Hepatocyte (in vitro differentiated cells): ENCODE results near the gene NAT16. TPM values are rescaled to one million over a fixed set of nuclear protein-coding genes. Genes with fewer than 3 reads are reported as not detected.

ENCODE experiments used
- DNase-seq: peaks from one replicate; pipeline ENCODE4 v3.0.0-alpha.2; 2016; ENCODE audit warnings: low spot score
- H2AFZ ChIP-seq: fragments of 200-600 bp; sonication (generic); 2 replicates; pipeline ENCODE4 v1.6.0; 2016; ENCODE audit warnings: antibody characterized with exemption, mild to moderate bottlenecking
- H3K27ac ChIP-seq: fragments of 200-600 bp; sonication (generic); 2 replicates; pipeline ENCODE4 v1.5.1; 2016; ENCODE audit warnings: mild to moderate bottlenecking
- H3K27me3 ChIP-seq: fragments of 200-600 bp; sonication (generic); 2 replicates; pipeline ENCODE4 v1.6.1; 2016
- H3K36me3 ChIP-seq: fragments of 200-600 bp; sonication (generic); replicated peaks from 2 replicates; pipeline ENCODE4 v1.5.1; 2016; ENCODE audit warnings: low read depth; ENCODE audit not compliant: insufficient read depth
- H3K4me1 ChIP-seq: fragments of 200-600 bp; sonication (generic); 2 replicates; pipeline ENCODE4 v1.5.1; 2016; ENCODE audit warnings: mild to moderate bottlenecking, moderate library complexity; ENCODE audit not compliant: insufficient read depth
- H3K4me2 ChIP-seq: fragments of 200-600 bp; sonication (generic); 2 replicates; pipeline ENCODE4 v1.6.0; 2016
- H3K4me3 ChIP-seq: fragments of 200-600 bp; sonication (generic); 2 replicates; pipeline ENCODE4 v1.5.1; 2016; ENCODE audit warnings: mild to moderate bottlenecking
- H3K79me2 ChIP-seq: fragments of 200-600 bp; sonication (generic); 2 replicates; pipeline ENCODE4 v1.6.0; 2017; ENCODE audit warnings: mild to moderate bottlenecking
- H3K9me2 ChIP-seq: fragments of 200-600 bp; sonication (generic); replicated peaks from 2 replicates; pipeline ENCODE4 v1.6.0; 2017; ENCODE audit warnings: mild to moderate bottlenecking; ENCODE audit not compliant: insufficient read depth
- H3K9me3 ChIP-seq: fragments of 200-600 bp; sonication (generic); 2 replicates; pipeline ENCODE4 v1.5.1; 2016; ENCODE audit warnings: low read depth, mild to moderate bottlenecking
- H4K20me1 ChIP-seq: fragments of 200-600 bp; sonication (generic); 2 replicates; pipeline ENCODE4 v1.6.0; 2016; ENCODE audit warnings: mild to moderate bottlenecking; ENCODE audit not compliant: insufficient read depth, poor library complexity, severe bottlenecking
- EZH2 ChIP-seq: fragments of 200-600 bp; sonication (generic); IDR thresholded peaks from 2 replicates; pipeline ENCODE4 v1.6.1; 2016; ENCODE audit warnings: antibody characterized with exemption, mild to moderate bottlenecking, borderline replicate concordance
- EZH2phosphoT487 ChIP-seq: fragments of 200-600 bp; sonication (generic); IDR thresholded peaks from one replicate; pipeline ENCODE4 v1.6.1; 2018; ENCODE audit warnings: antibody characterized with exemption, mild to moderate bottlenecking, low read depth, moderate library complexity; ENCODE audit not compliant: unreplicated experiment, severe bottlenecking
- WGBS: methylation state at CpG from one replicate; pipeline ENCODE4 v1.1.6; 2016; ENCODE audit warnings: low lambda C conversion rate; ENCODE audit errors: missing lambda C conversion rate; 5-methylcytosine and 5-hydroxymethylcytosine counted together
- polyA plus RNA-seq: library from polyadenylated mRNA; unstranded; fragments of >200 nt; fragmentation: Nextera tagmentation; extraction: Ambion mirVana; gene quantifications from 2 replicates; pipeline ENCODE4 v1.2.1, GENCODE V29; 2016
- total RNA-seq: library from RNA; depleted of rRNA; stranded (reverse); fragments of >200 nt; gene quantifications from 2 replicates; pipeline ENCODE4 v1.2.3, GENCODE V29; 2014
- TF ChIP-seq, protein P1 (sequence below): fragments of 200-600 bp; sonication (generic); IDR thresholded peaks from 2 replicates; pipeline ENCODE4 v1.5.1; 2016; ENCODE audit warnings: antibody characterized with exemption, mild to moderate bottlenecking; ENCODE audit not compliant: poor library complexity

The NAT16 gene
- total and polyA plus RNA-seq, 2 experiments from 2014 or later = not detected

DNA sequence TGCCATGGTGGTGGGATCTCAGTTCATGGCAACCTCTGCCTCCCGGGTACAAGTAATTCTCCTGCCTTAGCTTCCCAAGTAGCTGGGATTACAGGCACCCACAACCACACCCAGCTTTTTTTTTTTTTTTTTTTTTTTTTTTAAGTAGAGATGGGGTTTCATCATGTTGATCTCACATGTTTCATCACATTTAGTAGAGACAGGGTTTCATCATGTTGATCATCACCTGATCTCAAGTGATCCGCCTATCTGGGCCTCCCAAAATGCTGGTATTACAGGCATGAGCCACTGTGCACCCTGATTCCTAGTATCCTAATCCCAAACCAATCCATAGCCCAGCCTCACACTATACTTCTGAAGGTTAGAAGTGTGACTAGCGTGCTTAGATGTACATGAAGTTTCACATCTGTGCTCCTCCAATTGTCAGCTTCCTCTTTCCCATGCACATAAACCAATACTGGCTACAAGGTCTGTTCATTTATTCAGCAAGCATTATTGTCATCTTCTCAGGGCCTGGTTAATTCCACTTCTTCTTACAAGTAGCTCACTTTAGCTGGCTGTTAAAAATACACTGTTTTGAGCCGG is 6.8 kb upstream of the NAT16 start:
- Histone ChIP-seq H3K79me2 (no peaks in the 10 kb centered on the region), H3K4me2 (no peak overlapping the region), H4K20me1 (no peaks in the 10 kb centered on the region), H3K9me2 (no peaks in the 10 kb centered on the region), H3K9me3 (no peaks in the 10 kb centered on the region), H3K4me3 (no peak overlapping the region), H3K36me3 (no peaks in the 10 kb centered on the region), H2AFZ (no peak overlapping the region), H3K4me1 (peaks cover under 1% of the 10 kb centered on the region), H3K27ac (no peak overlapping the region), H3K27me3 (peaks cover 4% of the 10 kb centered on the region)
- TF ChIP-seq EZH2 (no peak), EZH2phosphoT487 (no peak)
- TF ChIP-seq, protein P1, sequence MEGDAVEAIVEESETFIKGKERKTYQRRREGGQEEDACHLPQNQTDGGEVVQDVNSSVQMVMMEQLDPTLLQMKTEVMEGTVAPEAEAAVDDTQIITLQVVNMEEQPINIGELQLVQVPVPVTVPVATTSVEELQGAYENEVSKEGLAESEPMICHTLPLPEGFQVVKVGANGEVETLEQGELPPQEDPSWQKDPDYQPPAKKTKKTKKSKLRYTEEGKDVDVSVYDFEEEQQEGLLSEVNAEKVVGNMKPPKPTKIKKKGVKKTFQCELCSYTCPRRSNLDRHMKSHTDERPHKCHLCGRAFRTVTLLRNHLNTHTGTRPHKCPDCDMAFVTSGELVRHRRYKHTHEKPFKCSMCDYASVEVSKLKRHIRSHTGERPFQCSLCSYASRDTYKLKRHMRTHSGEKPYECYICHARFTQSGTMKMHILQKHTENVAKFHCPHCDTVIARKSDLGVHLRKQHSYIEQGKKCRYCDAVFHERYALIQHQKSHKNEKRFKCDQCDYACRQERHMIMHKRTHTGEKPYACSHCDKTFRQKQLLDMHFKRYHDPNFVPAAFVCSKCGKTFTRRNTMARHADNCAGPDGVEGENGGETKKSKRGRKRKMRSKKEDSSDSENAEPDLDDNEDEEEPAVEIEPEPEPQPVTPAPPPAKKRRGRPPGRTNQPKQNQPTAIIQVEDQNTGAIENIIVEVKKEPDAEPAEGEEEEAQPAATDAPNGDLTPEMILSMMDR = no peak
- 91% methylated on average over 3 of the region's 4 CpGs for WGBS
- no peak for DNase-seq

DNA sequence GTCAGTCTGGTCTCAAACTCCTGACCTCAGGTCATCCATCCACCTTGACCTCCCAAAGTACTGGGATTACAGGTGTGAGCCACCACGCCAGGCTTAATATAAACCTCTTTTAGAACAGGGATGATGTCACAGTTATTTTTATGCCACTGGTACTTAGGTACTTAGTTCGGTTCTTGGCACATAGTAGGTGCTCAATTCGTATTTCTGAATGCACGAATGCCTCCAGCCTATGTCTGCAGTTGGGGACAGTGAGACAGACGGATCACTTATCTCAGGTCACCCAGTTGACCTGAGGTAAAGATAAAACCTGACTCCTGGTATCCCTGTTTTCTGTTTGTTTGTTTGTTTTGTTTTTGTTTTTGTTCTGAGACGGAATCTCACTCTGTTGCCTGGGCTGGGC is 6.1 kb upstream of the NAT16 start:
- H3K27me3 ChIP-seq = peaks cover 10% of the 10 kb centered on the region
- no peak for TF ChIP-seq EZH2
- no peak for TF ChIP-seq EZH2phosphoT487
- TF ChIP-seq, protein P1 = no peak
- H3K27ac ChIP-seq = no peak overlapping the region
- no peaks in the 10 kb centered on the region for H4K20me1 ChIP-seq
- no peaks in the 10 kb centered on the region for H3K36me3 ChIP-seq
- H3K9me2 ChIP-seq = no peaks in the 10 kb centered on the region
- H3K79me2 ChIP-seq = no peaks in the 10 kb centered on the region
- no peaks in the 10 kb centered on the region for H3K4me1 ChIP-seq
- H3K9me3 ChIP-seq = no peaks in the 10 kb centered on the region
- H3K4me3 ChIP-seq = no peak overlapping the region
- no peak overlapping the region for H2AFZ ChIP-seq
- 78% methylated on average over 6 of the region's 6 CpGs for WGBS
- no peak for DNase-seq
- H3K4me2 ChIP-seq = no peak overlapping the region

DNA sequence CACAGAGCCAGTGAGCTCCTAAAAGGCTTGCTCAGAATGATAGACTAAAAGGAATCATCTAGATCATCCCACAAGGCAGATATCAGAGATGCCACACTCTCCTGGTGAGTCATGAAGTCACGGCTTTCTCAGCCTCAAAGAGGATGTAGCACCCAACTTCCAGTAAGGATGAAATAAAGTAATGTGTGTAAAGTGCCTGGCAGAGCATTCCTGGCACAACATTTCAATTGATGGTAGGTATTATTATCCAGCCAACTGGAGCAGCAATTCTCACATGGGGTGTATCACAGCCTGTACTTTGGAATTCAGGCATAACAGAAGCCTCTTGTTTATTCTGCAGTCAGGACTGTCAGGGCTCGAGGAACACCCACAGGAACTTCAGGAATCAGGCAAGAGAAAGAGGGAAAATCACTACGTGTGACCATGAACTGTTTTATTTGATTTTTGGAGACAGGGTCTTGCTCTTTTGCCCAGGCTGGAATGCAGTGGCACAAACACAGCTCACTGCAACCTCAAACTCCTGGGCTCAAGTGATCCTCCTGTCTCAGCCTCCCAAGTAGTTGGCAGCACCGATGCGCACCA is 5.3 kb upstream of the NAT16 start:
- H2AFZ ChIP-seq = no peak overlapping the region
- no peaks in the 10 kb centered on the region for H3K79me2 ChIP-seq
- no peak overlapping the region for H3K27ac ChIP-seq
- H3K9me2 ChIP-seq = no peaks in the 10 kb centered on the region
- H4K20me1 ChIP-seq = no peaks in the 10 kb centered on the region
- 57% methylated on average over 5 of the region's 5 CpGs for whole genome bisulfite sequencing
- no peaks in the 10 kb centered on the region for H3K4me1 ChIP-seq
- no peaks in the 10 kb centered on the region for H3K9me3 ChIP-seq
- TF ChIP-seq EZH2phosphoT487 (no peak), EZH2 (no peak)
- TF ChIP-seq, protein P1 = no peak
- H3K27me3 ChIP-seq = peaks cover 18% of the 10 kb centered on the region
- peak; percentile 32 for DNase-seq
- H3K4me3 ChIP-seq = no peak overlapping the region
- H3K4me2 ChIP-seq = no peak overlapping the region
- no peaks in the 10 kb centered on the region for H3K36me3 ChIP-seq

- Histone ChIP-seq H3K9me2 (no peaks in the 10 kb centered on the region), H4K20me1 (no peaks in the 10 kb centered on the region), H3K4me2 (peak overlapping the region; percentile 72), H3K4me3 (no peak overlapping the region), H3K4me1 (peaks cover 5% of the 10 kb centered on the region), H3K9me3 (no peaks in the 10 kb centered on the region), H3K79me2 (no peaks in the 10 kb centered on the region), H3K27ac (no peak overlapping the region), H3K27me3 (peaks cover 72% of the 10 kb centered on the region), H2AFZ (peak overlapping the region; percentile 31), H3K36me3 (no peaks in the 10 kb centered on the region)
- TF ChIP-seq, protein P1 = no peak
- 0% methylated on average over 12 of the region's 27 CpGs for WGBS
- no peak for DNase-seq
These were observed 380 bp downstream of the NAT16 start for GRCh38 chr7:101179713-101180112.
